K562 (cell line): ENCODE measurements around the gene PYGL. TPM values are rescaled to one million over a fixed set of nuclear protein-coding genes. Genes with fewer than 3 reads are reported as not detected.

Source experiments
- ARHGAP35 ChIP-seq: fragments of 450-650 bp; IDR thresholded peaks from 2 replicates; pipeline ENCODE4 v1.6.1; 2018; ENCODE audit not compliant: partially characterized antibody
- FOSL1 ChIP-seq: fragments of 200-800 bp; sonication (Bioruptor generic); conservative IDR thresholded peaks from 2 replicates; pipeline ENCODE4 v1.6.1; 2016; ENCODE audit warnings: missing genetic modification characterization, missing compliant biosample characterization
- MECOM ChIP-seq: fragments of 250-450 bp; sonication (Bioruptor Pico); IDR thresholded peaks from 2 replicates; pipeline ENCODE4 v1.8.0; 2022; ENCODE audit warnings: inconsistent platforms
- RAD51 ChIP-seq: fragments of 450-650 bp; IDR thresholded peaks from 2 replicates; pipeline ENCODE4 v1.7.1; 2016; ENCODE audit warnings: low read depth, mild to moderate bottlenecking, borderline replicate concordance
- THRAP3 ChIP-seq: fragments of 450-650 bp; IDR thresholded peaks from 2 replicates; pipeline ENCODE4 v1.6.1; 2016; ENCODE audit warnings: mild to moderate bottlenecking, inconsistent platforms, borderline replicate concordance
- ZBTB40 ChIP-seq, 2 experiments: fragments of 450-650 bp in 1 of 2; sonication (generic) in 1 of 2; formaldehyde crosslinking in 1 of 2; IDR thresholded peaks; 2 replicates each; pipeline versions ENCODE4 v1.7.1 to v1.9.0; 2016 to 2022; ENCODE audit warnings: inconsistent platforms in 1 of 2, mild to moderate bottlenecking in 1 of 2, missing genetic modification reagents in 1 of 2
- ZNF766 ChIP-seq: fragments of 200-800 bp; sonication (Bioruptor generic); conservative IDR thresholded peaks from 2 replicates; pipeline ENCODE4 v1.6.1; 2016; ENCODE audit warnings: missing genetic modification characterization, missing compliant biosample characterization
- polyA plus RNA-seq, 8 experiments: library from polyadenylated mRNA; depleted of rRNA in 4 of 8; stranded (reverse) in 5 of 8; unstranded in 3 of 8; fragments of >200 nt; fragmentation: Nextera tagmentation in 2 of 8; fragmentation: Illumina TruSeq in 1 of 8; extraction: Ambion mirVana in 2 of 8; extraction: Trizol in 1 of 8; gene quantifications; 2 replicates each; pipeline versions ENCODE4 v1.2.1 to v1.2.3, GENCODE V29; 2011 to 2014; ENCODE audit warnings: inconsistent platforms in 1 of 8, missing spikeins in 1 of 8
- total RNA-seq, 7 experiments: library from RNA; depleted of rRNA in 6 of 7; stranded (reverse); fragments of >200 nt in 6 of 7; fragmentation: Illumina TruSeq in 2 of 7; extraction: Trizol in 2 of 7; gene quantifications; 2 replicates each; pipeline versions ENCODE4 v1.2.1 to v1.2.3, GENCODE V29; 2011 to 2021; ENCODE audit warnings: low replicate concordance in 1 of 7

Gene PYGL
- total and polyA plus RNA-seq, 9 of the 15 experiments (the other 6 are each of a cell fraction or from before 2014, with no cell fraction given) = 3.5 to 17.9 (median 13.1) TPM

- TF ChIP-seq ZBTB40 (IDR thresholded peaks at IDR 0.05) (no peak), ZBTB40 (CRISPR knock-in tag; IDR thresholded peaks at IDR 0.05) (no peak), ARHGAP35 (no peak), THRAP3 (no peak), MECOM (no peak), RAD51 (no peak), ZNF766 (CRISPR knock-in tag) (no peak), FOSL1 (tag) (no peak)
Measured at GRCh38 chr14:50922803-50923202, 21.5 kb downstream of the PYGL start (continued).
